ENCODE data around the gene CALML5.

Gene CALML5

DNA sequence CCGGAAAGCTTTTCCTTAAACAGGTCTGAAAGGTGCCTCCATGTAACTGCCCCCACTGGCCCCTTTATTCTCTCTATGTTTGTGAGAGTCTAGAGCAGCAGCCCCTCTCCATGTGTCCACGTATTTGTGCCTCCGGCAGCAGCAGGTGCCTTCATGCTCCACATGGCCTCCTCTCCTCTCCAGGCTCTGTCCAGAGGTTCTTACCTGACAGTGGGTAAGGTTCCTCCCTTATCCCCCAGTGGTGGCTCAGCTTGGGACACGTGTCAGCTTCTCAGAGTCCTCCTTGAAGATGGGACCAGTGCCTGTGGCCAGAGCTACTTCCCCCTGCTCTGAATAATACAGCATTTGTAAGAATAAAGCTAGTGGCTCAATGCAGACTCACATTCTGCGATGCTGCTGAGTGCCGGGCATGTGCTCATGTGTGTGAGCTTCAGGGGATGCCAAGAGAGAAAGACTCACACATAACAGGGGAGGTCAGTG, 33.3 kb upstream of the CALML5 start:
- DNase-seq = no peak

DNA sequence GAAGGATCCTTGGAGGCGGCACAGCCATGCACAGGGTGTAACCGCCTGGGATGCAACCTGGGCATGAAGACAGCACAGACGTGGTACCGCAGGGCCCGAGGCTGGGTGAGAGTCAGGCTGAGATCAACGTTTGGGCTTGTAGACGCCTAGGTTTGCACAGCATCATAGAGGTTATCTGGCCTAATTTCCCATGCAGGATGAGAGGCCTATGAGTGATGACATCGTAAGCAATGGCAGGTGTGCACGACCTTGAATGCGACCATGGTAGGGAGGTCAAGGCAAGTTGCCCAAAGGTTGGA, 32.9 kb upstream of the CALML5 start:
- DNase-seq = no peak

DNA sequence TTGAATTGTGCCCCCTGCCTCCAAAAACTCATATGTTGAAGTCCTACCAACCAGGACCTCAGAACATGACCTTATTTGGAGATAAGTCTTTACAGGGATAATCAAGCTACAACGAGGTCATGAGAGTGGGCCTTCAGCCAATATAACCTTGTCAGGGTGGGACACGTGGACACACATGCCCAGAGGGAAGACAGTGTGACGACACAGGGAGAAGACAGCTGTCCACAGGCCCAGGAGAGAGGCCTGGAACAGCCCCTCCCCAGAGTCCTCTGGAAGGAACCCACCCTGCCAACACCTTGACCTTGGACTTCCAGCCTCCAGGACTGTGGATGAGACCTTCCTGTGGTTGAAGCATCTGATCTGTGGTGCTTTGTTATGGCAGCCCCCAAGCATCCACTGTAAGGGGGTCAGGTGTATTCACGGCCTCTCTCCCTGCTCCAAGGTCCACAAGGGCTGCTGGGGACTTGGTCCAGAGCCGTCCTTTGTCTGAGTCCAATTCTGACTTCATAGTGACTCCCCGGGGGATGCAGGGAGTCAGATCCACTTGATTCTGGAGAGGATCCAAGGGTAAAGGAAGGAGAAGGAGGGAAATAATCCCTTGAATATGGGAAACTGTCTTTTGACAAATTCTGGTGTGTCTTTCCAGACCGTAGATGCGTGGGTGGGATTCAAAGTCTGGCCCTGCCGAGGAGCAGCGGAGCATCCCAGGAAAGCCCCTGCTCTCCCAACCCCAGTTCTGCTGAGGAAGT, 32.4 kb upstream of the CALML5 start:
- DNase-seq = no peak

DNA sequence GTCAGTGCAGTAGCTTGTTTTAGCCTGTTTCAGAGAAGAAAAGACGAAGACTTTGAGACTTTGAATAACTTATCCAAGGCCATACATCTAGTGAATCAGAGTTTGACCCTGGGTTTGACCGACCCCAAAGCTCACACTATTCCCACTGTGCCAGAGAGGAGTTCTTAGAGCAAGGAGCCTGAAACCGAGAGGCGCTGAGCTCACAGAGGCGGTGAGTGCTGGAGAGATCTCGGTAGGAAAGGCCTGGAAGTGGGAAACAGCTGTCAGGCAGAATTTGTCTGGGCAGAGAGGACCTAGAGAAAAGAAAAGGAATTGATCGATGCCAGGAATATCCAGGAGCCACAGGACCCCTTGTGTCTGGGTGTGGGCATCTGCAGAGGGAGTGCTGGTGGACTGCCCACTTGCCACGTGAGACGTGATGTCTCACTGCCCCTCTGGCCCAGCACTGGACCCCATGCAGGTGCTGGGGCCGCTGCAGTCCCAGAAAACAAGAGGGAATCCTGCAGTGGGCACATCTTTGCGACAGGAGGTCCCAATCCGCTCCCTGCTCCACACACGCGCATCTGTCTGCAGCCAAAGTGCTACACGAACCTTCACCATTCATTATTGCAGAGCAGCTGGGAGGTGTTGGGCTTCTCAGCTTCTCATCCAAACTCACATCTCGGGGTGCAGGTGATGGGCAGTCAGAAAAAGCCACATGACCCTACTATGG, 31.6 kb upstream of the CALML5 start:
- DNase-seq = no peak

DNA sequence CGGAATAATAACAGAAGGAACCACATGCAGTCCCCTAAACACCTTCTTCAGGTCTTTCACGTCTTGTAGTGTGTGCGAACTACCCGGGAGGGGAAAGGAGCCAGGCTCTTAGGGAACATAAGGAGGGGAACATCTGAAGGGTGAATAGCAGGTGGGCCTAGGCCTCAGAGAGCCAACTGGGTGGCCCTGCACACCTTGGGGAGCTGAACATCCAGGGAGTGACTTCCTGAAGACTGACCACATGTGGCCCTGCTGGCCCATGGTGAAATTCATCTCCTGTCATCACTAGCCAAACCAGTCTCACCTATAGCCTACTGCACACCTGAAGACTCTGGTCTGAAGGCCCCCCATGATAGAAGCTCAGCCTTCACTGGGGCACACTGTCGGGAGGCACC, 31.0 kb upstream of the CALML5 start:
- DNase-seq = no peak

DNA sequence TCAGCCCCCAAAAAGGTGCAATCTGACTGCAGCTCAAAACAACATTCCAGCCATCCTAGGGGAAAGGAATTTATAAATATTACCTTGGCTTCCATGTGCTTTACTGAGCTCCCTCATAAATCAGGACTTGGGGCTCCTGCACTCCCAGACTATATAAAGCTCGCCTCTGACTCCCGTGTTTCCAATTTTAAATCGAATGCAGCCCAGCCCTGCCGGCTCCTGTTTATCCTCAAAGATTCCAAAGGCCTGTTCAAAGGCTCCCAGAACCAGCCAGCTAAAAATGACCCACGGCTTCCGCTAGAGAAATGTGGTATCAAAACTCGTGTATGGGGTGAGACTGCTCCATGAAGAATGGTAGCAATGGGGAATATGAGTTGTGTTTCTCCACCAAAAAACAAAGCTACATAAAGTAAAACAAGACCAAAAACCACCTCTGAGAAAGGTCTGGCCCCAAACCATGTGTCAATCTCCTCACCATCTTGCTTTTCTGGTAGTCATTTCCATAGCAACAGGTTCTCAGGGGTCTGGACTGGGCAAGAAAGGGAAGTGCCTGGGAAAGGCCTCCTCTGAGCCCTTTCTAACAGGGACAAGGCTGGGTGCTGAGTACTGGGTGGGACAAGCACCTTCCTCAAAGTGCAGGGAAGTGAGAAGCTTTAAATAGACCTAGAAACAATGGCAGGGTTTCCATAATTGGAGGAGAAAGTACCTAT, 30.5 kb upstream of the CALML5 start:
- no peak for DNase-seq

DNA sequence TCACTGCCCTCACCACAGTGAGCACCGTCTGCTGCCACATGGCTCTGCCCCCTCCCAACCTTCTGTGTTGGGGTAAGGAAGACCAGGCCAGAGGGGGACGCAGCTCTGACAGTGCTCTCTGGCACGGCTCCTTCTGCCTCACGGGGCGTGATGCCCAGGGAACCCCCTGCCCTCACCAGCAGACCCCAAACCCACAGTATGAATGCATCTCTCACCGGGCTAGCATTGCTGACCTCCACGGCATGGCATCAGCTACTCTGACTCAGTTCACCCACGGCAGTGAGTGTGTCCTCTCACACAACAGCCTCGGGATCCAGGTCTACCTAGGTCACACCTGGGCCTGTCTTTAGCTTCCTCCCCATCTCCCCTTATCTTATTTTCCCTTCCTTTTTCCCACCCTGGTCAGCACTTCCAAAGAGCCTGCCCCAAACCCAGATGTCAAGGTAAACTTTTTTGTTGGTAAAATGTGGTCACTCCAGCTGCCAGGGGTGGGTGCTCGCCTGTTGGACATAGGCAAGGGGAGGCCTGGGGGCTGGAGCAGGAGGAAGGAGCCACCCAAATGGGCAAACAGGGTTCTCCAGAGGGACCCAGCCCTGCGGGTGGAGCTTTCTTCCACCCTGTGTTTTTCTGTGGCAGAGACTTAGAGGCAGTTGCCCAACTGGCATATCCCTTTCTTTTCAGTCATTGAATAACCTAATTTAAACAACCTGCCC, 29.8 kb upstream of the CALML5 start:
- DNase-seq = no peak

DNA sequence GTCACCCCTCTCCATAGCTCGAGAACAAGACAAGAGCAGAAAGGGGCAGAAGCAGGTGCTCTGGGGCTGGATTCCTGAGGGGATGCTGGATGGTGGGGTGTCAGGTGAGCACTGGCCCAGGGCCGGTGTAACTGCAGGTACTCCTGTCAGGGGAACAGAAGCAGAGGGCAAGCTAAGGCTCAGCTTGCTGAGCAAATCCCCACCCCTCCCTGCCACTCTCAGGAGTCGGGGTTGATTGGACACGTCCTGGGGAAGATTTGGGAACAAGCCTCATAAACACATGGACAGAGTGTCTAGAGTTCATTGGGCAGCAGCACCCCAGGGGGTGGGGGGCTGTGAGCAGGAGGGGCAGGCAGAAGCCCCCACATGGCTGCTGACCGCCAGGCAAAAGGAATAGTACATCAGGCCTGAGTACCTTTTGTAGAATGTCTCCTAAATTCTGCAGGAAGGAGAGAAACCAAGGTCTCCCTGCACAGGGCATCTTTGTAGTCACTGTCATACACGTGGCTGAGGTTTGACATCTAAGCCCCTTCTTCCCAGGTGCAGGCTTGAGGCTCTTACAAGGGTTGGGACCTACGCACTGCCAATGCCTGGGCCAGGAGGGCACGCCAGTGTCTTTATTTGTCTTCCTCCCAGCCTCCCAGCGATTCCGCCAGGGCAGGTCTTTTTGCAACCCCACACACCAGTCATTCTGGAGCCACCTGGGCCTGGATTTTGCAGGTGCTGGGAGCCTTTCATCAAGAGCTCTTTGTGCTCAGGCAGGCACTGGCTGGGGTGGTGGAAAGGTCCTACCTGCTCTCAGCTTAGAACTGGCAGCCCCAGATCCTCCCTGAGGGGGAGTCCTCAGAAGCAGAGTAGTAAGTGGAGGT, 28.2 kb upstream of the CALML5 start:
- no peak for DNase-seq

DNA sequence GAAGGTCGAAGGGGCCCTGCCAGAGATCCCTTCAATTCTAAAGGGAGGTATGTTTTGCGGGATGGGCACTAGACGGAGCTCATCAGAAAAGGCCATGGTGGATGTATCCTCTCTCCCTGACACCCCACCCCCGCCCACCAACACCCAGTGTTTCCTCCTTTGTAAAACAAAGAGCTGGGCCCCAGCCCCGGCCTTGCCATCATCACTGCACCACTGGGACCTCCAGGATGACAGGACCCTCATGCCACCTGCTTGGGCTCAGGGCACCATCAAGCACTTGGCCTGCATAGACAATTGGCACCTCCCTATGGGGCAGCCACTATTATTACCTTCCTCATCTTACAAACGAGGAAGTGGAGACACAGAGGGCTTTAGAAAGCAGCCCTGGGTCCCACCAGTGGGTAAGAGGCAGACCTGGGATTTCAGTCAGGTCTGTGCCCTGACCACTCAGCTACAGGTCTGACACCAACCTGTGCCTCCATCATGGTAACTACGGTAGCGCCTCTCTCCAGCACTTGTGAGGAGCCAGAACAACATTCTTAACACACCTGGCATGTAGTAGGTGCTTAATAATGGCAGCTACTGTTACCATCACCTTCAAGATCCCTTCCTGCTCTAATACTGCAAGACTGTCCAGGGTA, 27.4 kb upstream of the CALML5 start:
- no peak for DNase-seq

DNA sequence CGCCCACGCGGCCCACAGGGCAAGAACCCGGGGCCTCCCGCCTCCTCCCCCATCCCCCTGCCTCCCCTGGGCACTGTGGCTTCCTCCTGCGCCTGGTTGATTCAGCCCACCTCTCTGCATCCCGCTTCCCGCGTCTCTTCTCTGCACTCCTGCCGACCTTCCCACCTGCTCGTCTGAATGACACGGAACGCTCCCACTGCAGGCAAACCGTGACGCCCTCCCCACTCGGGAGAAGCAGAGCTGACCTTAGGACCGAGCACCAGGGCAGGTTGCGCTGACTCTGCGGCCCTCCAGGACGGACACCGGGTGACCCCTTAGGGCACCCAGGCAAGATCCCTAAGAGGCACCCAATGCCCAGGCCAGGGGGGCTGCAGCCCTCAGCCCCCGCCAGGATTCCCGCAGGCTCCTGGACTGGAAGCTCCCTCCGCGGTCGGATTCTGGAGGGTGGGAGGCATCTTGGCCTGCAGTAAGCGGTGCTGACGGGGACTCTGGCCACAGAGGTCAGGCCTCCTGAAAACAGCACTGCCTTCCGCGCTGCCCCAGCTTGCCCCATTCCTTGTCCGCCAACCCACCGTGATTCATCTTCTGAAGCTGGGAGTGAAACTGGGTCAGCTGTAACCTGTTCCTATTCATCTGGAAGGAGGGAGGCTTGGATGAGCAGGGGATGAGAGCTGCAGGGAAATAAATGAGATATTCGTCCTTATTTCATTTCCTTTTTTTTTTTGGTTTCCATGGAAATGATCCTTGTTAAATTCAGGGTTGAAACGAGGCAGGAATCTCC, 26.4 kb upstream of the CALML5 start:
- no peak for DNase-seq

DNA sequence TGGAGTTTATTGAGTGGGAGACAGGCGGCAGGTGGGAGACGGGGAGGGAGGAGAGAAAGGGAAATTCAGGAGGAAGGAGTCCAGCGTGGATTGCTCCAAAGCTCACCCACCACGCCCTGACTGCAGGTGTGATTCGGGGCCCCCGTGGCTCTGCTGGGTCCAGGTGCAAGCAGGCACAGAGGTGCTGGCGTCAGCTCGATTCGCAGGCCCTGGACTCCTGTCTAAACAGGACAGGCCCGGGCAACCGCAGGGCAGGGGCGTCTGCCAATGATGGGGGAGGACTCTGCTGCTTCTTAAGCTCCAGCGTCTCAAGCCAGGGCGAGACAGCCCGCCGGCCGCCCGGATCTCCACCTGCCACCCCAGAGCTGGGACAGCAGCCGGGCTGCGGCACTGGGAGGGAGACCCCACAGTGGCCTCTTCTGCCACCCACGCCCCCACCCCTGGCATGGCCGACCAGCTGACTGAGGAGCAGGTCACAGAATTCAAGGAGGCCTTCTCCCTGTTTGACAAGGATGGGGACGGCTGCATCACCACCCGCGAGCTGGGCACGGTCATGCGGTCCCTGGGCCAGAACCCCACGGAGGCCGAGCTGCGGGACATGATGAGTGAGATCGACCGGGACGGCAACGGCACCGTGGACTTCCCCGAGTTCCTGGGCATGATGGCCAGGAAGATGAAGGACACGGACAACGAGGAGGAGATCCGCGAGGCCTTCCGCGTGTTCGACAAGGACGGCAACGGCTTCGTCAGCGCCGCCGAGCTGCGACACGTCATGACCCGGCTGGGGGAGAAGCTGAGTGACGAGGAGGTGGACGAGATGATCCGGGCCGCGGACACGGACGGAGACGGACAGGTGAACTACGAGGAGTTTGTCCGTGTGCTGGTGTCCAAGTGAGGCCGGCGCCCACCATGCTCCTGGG, 25.5 kb upstream of the CALML5 start, which contains the start of gene CALML3:
CALML3 (plus strand) TSS at position 321 of the 920 bp plus-strand sequence; CDS start at position 446, 125 bp downstream.
- DNase-seq = no peak

DNA sequence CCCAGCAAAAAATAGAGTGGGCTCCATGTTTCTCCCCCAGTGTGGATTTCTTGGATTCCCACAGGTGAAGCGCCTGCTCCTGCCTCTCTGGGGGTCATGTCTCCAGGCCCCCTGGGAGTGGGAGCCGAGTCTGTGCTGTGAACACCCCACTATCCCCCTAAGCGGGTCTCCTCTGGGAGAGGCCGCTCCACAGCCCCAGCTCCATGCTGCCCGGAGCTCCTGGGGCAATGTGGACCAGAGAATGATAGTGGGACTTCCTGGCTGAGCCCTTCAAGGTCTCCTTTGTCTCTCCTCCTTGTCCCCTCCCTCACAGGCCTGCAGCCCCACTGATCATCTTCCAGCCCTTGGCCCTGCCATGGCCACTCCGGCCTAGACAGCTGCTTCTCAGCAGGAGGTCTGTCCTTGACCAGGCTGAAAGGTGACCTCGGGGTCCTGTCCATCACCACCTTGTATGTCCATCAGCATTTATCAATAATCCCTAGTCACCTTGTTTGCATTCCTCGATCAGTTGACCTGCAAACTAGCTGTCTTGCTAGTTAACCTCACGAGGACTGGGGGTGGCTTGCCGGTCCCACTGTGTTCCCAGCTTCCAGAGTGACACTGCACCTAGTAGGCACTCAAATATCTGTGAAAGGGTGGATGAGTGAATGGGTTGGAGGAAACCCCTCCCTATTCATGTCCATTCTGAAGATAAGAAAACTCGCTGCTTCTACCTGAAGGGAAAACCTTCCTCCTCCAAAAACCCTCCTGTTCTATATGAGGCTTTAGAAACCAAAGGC, 24.6 kb upstream of the CALML5 start:
- no peak for DNase-seq

DNA sequence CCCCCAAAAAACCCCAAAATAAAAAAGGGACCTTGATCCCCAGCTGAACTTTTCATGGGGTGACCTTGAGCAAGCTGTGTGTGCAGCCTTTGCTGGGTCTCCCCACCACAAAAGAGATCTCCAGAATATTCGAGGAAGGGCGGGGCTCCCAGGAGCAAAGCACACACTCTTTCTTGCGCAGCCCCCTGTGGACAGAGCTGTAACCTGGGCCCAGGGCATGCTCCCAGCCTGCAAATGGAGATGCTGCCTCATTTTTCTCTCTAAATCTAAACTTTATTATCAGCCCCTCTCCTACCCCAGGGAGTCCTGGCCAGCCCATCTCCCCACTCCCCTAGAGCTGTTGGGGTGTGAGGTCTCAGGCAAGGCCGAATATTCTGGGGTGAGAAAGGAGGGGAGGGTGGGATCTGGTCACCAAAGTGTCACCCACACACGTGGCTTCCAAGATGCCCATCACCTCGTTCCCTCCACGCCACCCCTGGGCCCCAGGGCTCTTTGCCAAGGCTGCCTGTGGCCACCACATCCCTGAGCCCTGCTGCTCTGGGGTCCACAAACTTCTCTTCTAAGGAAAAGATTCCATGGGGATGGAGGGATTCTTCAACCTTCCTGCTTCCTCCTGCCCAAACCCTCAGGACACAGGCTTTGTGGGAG, 23.7 kb upstream of the CALML5 start:
- DNase-seq = no peak

DNA sequence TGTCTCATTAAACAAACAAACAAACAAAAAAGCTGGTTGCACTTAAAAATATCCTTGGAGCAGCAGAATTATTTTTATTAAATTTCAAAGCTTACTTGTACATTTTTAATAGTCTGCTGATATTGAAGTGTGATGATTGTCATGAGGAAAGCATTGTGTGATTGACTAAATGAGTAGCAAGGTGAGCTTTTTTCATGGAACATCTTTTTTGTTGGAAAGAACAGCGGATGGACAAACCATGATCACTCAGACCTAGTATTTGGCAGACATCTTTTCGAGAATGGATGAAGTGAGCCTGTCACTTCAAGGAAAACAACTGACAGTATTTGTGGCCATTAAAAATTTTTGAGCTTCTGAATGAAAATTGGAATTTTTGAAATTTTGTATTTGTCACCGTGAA, 19.7 kb upstream of the CALML5 start:
- DNase-seq = no peak

DNA sequence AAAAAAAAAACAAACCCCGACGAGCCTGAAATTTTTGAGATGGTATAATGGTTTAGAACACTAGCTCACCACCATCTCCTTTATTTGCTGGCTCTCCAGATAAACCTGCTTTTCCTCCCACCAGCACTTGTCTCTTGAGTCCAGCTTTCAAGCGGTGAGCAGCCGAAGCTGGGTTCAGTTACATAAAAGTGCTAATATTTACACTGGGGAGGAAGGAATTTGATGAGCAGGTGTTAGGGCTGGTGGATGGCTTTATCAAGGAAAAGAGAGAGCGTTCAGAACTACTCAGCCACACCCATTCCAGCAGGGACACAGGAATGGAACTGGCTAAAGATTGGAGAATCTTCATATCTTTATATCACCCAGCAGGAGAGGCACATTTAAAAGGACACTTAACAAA, 18.8 kb upstream of the CALML5 start:
- no peak for DNase-seq

DNA sequence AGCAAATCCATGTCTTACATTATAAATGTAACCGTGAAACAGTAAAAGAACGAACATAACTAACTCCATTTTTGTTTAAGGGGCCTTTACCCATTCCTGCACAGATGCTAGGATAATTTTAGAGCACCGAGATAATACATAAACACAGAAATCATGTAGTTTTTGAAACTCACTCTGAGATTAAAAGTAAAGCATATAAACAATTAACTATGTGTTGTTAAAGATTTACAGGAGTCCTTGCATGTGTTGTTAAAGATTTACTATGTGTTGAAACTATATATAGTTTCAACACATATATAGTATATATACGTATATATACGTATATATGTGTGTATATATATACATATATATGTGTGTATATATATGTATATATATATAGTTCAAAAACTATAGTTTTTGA, 18.2 kb upstream of the CALML5 start:
- DNase-seq = no peak

DNA sequence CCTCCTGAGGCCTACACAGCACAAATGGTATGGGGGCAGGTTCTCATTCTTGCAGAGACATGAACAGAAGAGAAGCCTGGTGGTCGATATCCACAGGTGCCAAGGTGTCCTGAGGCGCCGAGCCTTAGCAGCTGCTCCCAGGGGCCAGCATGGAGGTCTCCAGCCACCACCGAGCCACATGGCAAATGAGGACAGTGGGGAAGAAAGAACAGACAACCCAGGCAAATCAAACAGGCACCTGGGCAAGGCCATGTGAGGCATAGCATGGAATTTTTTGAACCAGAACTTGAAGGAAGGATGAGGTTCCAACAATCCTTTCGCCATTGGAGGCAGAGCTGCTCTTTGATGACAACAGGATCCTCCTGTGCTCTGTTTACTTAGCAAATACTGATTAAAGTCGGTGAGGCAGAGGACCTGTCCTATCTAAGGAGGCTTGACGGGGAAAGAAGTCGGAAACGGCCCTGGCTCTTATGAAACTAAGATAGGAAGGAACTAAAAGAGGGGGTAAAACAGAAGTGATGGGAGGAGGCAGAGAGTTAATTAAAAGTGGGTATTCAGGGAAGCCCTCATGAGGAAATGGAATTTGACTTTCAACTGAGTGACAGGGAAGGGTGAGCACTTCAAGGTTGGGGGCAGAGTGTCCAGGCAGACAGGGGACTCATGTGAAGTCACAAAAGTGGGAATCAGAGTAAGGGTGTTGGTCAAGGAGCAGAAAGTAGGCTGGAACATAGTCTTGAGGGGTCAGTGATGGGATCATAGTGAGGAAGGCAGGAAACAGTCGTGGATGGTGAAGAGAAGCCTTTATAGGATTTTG, 16.8 kb upstream of the CALML5 start:
- DNase-seq = no peak
